ENCODE measurements around the gene CHTF8. TPM values are rescaled to one million over a fixed set of nuclear protein-coding genes. Genes with fewer than 3 reads are reported as not detected.

CHTF8 gene
- total RNA-seq, 1 experiment from 2014 or later, result 161 TPM

GRCh38 chr16:69105501-69106361 lies 26.7 kb downstream of the CHTF8 start, which contains the start of gene HAS3:
Gene HAS3, plus strand, starts transcription at chr16:69105653. Its CDS starts 3,743 bp downstream, at chr16:69109396.
- Histone ChIP-seq H3K4me1 (replicated peaks; ENCODE audit: insufficient read depth) (peaks cover 14% of the 10 kb centered on the region; the same call in 1 of the 2 replicates), H3K79me2 (ENCODE audit: low read depth) (peaks cover 12% of the 10 kb centered on the region), H3K27ac (no peak within 1 kb of the TSS)

GRCh38 chr16:69100071-69100691 lies 32.2 kb downstream of the CHTF8 start:
- no peaks in the 10 kb centered on the region for H3K79me2 ChIP-seq (ENCODE audit: low read depth)
- no peak for DNase-seq
- no peak for TF ChIP-seq EZH2 (IDR thresholded peaks at IDR 0.05; ENCODE audit: low read depth)
- TF ChIP-seq CTCF (conservative IDR thresholded peaks at IDR 0.05), result no peak
- no peaks in the 10 kb centered on the region for H3K27me3 ChIP-seq (ENCODE audit: insufficient read depth, low read depth)
- H3K4me3 ChIP-seq, result no peak overlapping the region
- H3K9me2 ChIP-seq (ENCODE audit: insufficient read depth), result no peaks in the 10 kb centered on the region
- no peak overlapping the region for H3K27ac ChIP-seq
- no peaks in the 10 kb centered on the region for H4K20me1 ChIP-seq (ENCODE audit: insufficient read depth)
- CTCF ChIA-PET, result no interaction called here
- H3K4me1 ChIP-seq (replicated peaks; ENCODE audit: insufficient read depth), result no peaks in the 10 kb centered on the region; the same call in 1 of the 2 replicates
- POLR2A ChIA-PET (ENCODE audit: unreplicated experiment), result no interaction called here
- intact Hi-C loops (cut with micrococcal nuclease; ENCODE audit: unreplicated experiment), result no loop called here
- no peak overlapping the region for H3K4me2 ChIP-seq
- no peaks in the 10 kb centered on the region for H3K36me3 ChIP-seq (ENCODE audit: low read depth)
- H3F3A ChIP-seq (ENCODE audit: insufficient read depth, low read depth), result peaks cover 3% of the 10 kb centered on the region; the same call in 1 of the 2 replicates
- no peak overlapping the region for H2AFZ ChIP-seq
- H3K9me3 ChIP-seq (ENCODE audit: insufficient read depth, low read depth), result no peaks in the 10 kb centered on the region
- BruUV-seq (replicated peaks), result no TSS peak

More at GRCh38 chr16:69105501-69106361, 26.7 kb downstream of the CHTF8 start, which contains the start of gene HAS3:
- Histone ChIP-seq H3F3A (ENCODE audit: insufficient read depth, low read depth) (peaks cover 18% of the 10 kb centered on the region; the same call in 1 of the 2 replicates), H3K9me3 (ENCODE audit: insufficient read depth, low read depth) (no peaks in the 10 kb centered on the region), H3K4me3 (peak within 1 kb of the TSS; percentile 93), H3K36me3 (ENCODE audit: low read depth) (no peaks in the 10 kb centered on the region), H2AFZ (peak within 1 kb of the TSS; percentile 91), H3K4me2 (peak within 1 kb of the TSS; percentile 99), H4K20me1 (ENCODE audit: insufficient read depth) (no peaks in the 10 kb centered on the region), H3K27me3 (ENCODE audit: insufficient read depth, low read depth) (no peaks in the 10 kb centered on the region), H3K9me2 (ENCODE audit: insufficient read depth) (no peaks in the 10 kb centered on the region)
- TF ChIP-seq CTCF (conservative IDR thresholded peaks at IDR 0.05), result peak; percentile 62; the same call in 1 of the 2 replicates
- no peak for TF ChIP-seq EZH2 (IDR thresholded peaks at IDR 0.05; ENCODE audit: low read depth)
- intact Hi-C loops (cut with micrococcal nuclease; ENCODE audit: unreplicated experiment), result loop anchor here (1.0 to 5.0 kb wide), 2 partner anchors 113 to 203 kb away; no protein-coding TSS in a partner anchor
- DNase-seq, result peak; percentile 66 to 71
- ChIA-PET CTCF (interaction anchor here (0.6 to 0.9 kb wide), 5 partner anchors 102 to 778 kb away, joined by 3 to 12 read pairs (median 4); no protein-coding TSS in a partner anchor), POLR2A (ENCODE audit: unreplicated experiment) (no interaction called here)
- BruUV-seq (replicated peaks), result no TSS peak

- no peaks in the 10 kb centered on the region for H4K20me1 ChIP-seq (ENCODE audit: insufficient read depth)
- no peak overlapping the region for H2AFZ ChIP-seq
- POLR2A ChIA-PET (ENCODE audit: unreplicated experiment), result no interaction called here
- no peaks in the 10 kb centered on the region for H3K36me3 ChIP-seq (ENCODE audit: low read depth)
- no peak for DNase-seq
- no peaks in the 10 kb centered on the region for H3K9me2 ChIP-seq (ENCODE audit: insufficient read depth)
- H3K27ac ChIP-seq, result no peak overlapping the region
- intact Hi-C loops (cut with micrococcal nuclease; ENCODE audit: unreplicated experiment), result no loop called here
- no TSS peak for BruUV-seq (replicated peaks)
- no peaks in the 10 kb centered on the region for H3K9me3 ChIP-seq (ENCODE audit: insufficient read depth, low read depth)
- peaks cover under 1% of the 10 kb centered on the region for H3K4me1 ChIP-seq (replicated peaks; ENCODE audit: insufficient read depth)
- H3K79me2 ChIP-seq (ENCODE audit: low read depth), result no peaks in the 10 kb centered on the region
- H3K4me2 ChIP-seq, result no peak overlapping the region
- no peak for TF ChIP-seq CTCF (conservative IDR thresholded peaks at IDR 0.05)
- peaks cover 4% of the 10 kb centered on the region; the same call in 1 of the 2 replicates for H3F3A ChIP-seq (ENCODE audit: insufficient read depth, low read depth)
- H3K27me3 ChIP-seq (ENCODE audit: insufficient read depth, low read depth), result no peaks in the 10 kb centered on the region
- no peak overlapping the region for H3K4me3 ChIP-seq
- CTCF ChIA-PET, result no interaction called here
Observed at GRCh38 chr16:69095193-69095592, 37.2 kb downstream of the CHTF8 start.

Measured in PC-9 (cell line).